ENCODE data around the gene GTF2A1L.
"Not testable (repeated sequence)": the region's sequence is repeated elsewhere in the genome, so short reads cannot be mapped to it uniquely, and the experiment has no call there.

DNA sequence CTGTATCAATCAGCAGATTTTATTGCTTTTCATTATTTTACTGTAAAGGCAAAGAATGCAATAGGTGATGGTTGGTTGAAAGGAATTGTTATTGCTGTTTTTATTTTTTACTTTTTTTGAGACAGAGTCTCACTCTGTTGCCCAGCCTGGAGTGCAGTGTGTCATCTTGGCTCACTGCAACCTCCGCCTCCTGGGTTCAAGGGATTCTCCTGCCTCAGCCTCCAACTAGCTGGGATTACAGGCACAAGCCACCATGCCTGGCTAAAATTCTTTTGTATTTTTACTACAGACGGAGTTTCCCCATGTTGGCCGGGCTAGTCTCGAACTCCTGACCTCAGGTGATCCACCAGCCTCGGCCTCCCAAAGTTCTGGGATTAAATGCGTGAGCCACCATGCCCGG lies 20.9 kb upstream of the GTF2A1L start:
- not testable (repeated sequence) for TF ChIP-seq POLR2AphosphoS5 (IDR thresholded peaks at IDR 0.05; ENCODE audit: low read depth, low read length); TAF1 (IDR thresholded peaks at IDR 0.05; ENCODE audit: borderline replicate concordance, low read depth, low read length); POLR2A (IDR thresholded peaks at IDR 0.05; ENCODE audit: low read depth, low read length)

Data from GM12892 (cell line).